LNCAP (cell line): Measurements from ENCODE around the gene GSDME.

ENCODE experiments used
- TF ChIP-seq, protein P1 (sequence below): fragments of 450-650 bp; IDR thresholded peaks from 2 replicates; pipeline ENCODE4 v1.5.1; 2017; ENCODE audit warnings: mild to moderate bottlenecking

Gene GSDME

DNA sequence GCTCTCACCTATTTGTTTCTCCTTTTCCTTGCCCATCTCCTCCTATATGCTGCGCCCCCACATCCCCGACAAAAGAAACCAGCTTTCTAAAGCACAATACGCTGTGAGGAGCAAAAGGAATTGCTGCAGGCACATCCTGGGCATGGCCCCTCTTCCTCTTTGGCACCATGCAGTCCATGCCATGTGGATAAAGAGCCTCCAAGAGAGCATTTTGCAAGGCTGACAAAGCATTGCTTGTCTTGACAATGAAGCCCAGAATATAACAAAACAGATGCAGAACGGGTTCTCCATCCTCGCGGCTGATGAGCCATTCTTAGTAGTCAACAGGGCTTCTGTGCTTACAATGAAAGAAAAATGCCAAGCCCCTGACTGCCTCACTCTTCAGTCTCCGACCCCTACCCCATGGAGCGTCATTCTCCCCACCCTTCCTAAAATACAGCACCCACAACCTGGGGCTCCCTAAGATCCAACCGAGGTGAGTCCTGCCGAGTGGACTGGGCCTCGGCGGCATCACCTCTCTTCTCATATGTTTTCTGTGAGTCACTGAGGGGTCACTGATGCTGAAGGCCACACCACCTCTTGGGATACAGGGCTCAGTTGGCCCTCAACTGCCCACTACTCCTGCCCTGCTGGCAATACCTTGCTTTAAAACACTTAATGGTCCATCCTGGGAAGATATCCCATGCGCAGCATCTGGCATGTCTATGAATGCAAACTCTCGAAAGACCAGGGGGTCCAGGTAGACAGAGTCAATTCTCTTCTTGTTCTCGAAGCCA lies 47.5 kb downstream of the GSDME start:
- TF ChIP-seq, protein P1, sequence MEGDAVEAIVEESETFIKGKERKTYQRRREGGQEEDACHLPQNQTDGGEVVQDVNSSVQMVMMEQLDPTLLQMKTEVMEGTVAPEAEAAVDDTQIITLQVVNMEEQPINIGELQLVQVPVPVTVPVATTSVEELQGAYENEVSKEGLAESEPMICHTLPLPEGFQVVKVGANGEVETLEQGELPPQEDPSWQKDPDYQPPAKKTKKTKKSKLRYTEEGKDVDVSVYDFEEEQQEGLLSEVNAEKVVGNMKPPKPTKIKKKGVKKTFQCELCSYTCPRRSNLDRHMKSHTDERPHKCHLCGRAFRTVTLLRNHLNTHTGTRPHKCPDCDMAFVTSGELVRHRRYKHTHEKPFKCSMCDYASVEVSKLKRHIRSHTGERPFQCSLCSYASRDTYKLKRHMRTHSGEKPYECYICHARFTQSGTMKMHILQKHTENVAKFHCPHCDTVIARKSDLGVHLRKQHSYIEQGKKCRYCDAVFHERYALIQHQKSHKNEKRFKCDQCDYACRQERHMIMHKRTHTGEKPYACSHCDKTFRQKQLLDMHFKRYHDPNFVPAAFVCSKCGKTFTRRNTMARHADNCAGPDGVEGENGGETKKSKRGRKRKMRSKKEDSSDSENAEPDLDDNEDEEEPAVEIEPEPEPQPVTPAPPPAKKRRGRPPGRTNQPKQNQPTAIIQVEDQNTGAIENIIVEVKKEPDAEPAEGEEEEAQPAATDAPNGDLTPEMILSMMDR, result no peak

DNA sequence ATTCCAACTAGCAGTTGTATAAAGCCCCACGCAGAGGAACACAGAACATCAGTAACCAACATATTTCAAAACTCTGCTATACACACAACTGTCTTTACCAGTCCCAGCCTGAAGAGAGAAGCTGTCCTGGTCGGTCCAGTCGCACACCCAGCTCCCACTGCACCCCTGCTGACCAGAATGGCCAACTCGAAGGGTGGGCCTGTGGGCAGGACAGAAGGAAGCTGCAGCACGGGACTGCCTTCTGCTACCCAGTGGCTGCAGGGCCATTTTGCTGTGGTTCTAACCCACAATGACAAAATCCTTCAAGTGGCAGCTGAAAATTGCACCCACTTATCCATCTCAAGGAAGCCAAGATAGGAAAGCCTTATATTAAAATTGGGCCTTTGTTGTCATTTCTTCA lies 48.2 kb downstream of the GSDME start:
- TF ChIP-seq, protein P1, result no peak

DNA sequence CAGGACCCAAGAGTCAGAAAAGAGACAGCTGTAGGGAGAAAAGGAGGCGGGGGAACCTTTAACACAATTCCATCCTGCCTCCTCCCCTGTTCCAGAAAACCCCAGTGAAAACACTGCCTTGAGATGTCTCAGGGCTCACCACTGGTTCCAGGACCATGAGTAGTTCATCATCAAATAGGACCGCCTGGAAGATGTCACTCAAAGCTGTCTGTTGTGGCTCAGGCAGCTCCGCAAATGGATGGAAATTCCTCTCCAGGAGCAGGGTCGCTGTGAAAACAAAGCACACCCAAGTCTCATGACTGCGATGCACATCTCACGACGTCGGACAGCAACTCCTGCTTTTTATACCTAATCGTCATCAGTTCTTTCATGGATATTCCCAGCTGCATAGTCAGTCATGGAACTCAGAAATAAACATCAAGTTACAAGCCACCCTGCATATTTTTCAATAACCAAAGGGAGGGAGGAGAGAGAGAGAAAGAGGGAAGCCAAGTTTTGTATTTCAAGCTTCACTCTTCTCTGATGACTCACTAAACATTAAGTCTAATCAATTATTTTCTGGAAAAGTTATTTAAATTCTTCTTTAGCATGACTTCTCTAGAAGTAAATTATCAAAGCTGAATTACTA lies 49.2 kb downstream of the GSDME start:
- TF ChIP-seq, protein P1, result no peak

DNA sequence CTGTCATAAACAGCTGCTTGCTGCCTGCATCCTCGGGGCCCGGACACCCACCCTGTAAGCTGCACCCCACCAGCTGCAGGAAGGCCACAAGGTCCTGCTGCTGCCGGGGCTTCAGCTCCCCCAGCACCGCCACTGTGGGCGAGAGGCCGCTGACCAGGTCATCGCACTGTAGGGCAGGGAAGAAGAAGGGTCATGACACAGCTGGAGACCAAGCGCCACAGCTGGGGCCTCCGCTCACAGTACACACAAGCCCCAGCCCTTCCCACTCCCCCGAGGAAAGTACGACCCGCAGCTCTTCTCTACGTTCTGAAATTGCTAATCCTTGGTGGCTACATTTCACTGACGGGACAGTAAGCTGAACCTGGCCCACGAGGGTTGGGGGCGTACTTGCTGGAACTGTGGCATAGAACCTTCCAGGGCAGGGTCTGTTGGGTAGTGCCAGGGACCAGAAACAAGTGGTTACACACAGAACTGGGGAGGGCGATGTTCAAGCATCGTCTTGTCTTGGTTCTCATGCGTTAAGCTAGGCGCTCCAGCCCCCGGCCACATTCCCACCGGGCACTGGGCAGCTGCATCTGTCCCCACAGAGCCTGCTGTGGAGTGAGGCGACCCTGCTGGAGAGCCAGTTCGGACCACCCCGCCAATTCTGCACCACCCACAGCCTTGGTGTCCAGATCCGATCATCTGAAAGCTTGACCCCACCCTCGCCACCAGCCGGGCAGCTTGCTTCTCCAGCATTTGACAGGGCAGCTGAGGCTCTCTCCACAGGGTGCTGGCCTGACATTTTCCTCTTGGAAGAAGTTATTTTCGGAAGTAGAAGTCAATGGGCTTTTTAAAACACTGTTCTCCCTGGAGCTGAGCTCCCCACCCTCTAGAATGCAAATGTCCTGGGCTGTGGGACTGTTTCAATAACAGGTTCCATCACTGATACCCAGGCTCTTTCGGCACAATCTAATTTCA lies 50.8 kb downstream of the GSDME start:
- TF ChIP-seq, protein P1, result no peak

DNA sequence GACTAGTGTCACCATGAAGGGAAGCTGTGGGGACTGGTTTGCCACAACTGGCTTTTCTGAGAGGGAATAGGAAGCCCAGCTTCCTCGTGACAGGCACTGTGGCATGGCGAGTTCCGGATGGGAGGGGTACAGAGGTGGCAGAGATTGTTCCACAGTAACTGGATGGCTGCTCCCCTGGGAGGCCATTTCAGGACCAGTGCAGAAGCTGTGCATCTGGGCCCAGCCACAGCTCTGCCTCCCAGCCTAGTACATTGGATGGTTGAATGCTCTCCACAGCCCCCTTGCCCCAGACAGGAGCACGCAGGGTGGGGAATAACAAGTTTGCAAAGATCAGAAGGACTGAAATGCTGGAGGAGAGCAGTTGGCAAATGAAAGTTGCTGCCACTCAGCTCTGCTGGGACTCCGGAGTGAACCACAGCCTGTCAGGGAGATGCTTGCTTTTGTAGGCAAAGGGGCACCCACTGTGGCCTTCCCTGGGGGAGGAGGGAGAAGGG lies 51.8 kb downstream of the GSDME start:
- TF ChIP-seq, protein P1, result no peak

DNA sequence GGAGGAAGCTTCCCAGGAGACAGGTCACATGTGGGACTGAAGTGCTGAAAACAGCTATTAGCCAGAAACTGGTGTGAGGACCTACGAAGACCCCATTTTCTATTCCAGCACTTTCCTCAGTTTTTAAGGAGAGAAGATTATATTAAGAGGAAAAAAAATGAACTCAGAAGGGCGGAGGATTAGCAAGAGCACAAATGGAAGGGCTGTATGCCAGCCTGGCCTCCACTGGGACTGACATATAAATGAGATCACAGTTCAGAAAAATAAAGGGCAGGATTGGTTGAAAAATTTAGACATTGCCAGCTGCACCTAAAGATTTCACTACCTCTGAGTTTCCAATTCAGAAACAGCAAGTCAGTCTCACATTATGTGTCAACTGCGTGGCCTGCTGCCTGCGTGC lies 53.0 kb downstream of the GSDME start:
- TF ChIP-seq, protein P1, result no peak

DNA sequence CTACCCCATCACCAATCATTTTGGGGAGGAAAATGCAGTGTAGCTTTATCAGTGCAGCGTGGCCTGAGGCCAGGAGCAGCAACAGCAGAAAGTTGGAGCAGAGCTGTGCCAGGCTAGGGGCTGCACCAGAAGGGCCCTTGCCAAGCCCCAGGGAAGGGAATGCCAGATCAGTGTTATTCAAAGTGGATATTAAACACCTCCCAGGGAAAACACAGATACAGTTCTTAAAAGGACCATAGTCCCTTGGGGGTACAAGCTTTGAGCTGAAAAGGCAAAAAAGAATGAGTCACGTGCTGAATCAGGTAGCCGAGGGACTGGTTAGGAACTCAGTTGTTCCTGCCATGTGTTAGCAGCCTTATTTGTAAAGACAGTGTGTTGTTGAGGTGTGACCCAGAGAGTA lies 54.0 kb downstream of the GSDME start:
- TF ChIP-seq, protein P1, result no peak
